Lung (tissue), 12 donors: Measurements from ENCODE around the gene AADAT. TPM values are rescaled to one million over a fixed set of nuclear protein-coding genes. Genes with fewer than 3 reads are reported as not detected.
A peak's percentile ranks its signal among the peaks of the same experiment; 100 is the strongest.
"Not testable (repeated sequence)": the region's sequence is repeated elsewhere in the genome, so short reads cannot be mapped to it uniquely, and the experiment has no call there.

ENCODE experiments used
- ATAC-seq: fragments of 200-7000 bp; cut with Tn5 transposase; one replicate; pipeline ENCODE4 v1.9.1; 2020; ENCODE audit warnings: moderate number of reproducible peaks; ENCODE audit not compliant: insufficient read depth, low FRiP score
- DNase-seq, 3 donors: peaks; one replicate each; pipeline ENCODE4 v3.0.0-alpha.2; 2013 to 2017
- H3K27ac ChIP-seq, 2 donors: one replicate each; pipeline ENCODE4 v1.5.1; 2013; ENCODE audit warnings: mild to moderate bottlenecking in 2 of 2, moderate library complexity in 2 of 2, control low read depth in 1 of 2, inconsistent platforms in 1 of 2, low read depth in 1 of 2, low read length in 1 of 2
- H3K27me3 ChIP-seq, 3 donors: one replicate each; pipeline ENCODE4 v1.5.1; 2013; ENCODE audit warnings: low read length in 2 of 3; ENCODE audit not compliant: control insufficient read depth in 3 of 3, insufficient read depth in 3 of 3
- H3K36me3 ChIP-seq, 4 donors: one replicate each; pipeline ENCODE4 v1.5.1; 2013; ENCODE audit warnings: low read length in 4 of 4, mild to moderate bottlenecking in 1 of 4, moderate library complexity in 1 of 4; ENCODE audit not compliant: control insufficient read depth in 4 of 4, insufficient read depth in 4 of 4
- H3K4me1 ChIP-seq, 5 donors: one replicate each; pipeline ENCODE4 v1.5.1; 2013; ENCODE audit warnings: low read length in 5 of 5, mild to moderate bottlenecking in 2 of 5, moderate library complexity in 1 of 5; ENCODE audit not compliant: control insufficient read depth in 5 of 5, insufficient read depth in 5 of 5
- H3K4me3 ChIP-seq: one replicate; pipeline ENCODE4 v1.5.1; 2013; ENCODE audit warnings: mild to moderate bottlenecking, control low read depth, moderate library complexity
- H3K9ac ChIP-seq, 2 donors: one replicate each; pipeline ENCODE4 v1.5.1; 2013; ENCODE audit warnings: low read length in 2 of 2, control low read depth in 1 of 2; ENCODE audit not compliant: insufficient read depth in 1 of 2
- H3K9me3 ChIP-seq, 4 donors: one replicate each; pipeline ENCODE4 v1.5.1; 2013; ENCODE audit warnings: low read length in 3 of 4, mild to moderate bottlenecking in 1 of 4, moderate library complexity in 1 of 4; ENCODE audit not compliant: control insufficient read depth in 4 of 4, insufficient read depth in 3 of 4
- CTCF ChIP-seq: IDR thresholded peaks from 2 replicates; pipeline ENCODE4 v1.5.1; 2012; ENCODE audit warnings: mild to moderate bottlenecking; ENCODE audit errors: control extremely low read depth, extremely low read depth
- WGBS, 2 donors: extraction: QIAGEN DNeasy Blood & Tissue Kit; methylation state at CpG; one replicate each; pipeline ENCODE4 v1.1.7; 2013; 5-methylcytosine and 5-hydroxymethylcytosine counted together
- polyA plus RNA-seq, 2 donors: library from polyadenylated mRNA; stranded (reverse); fragments of 200-250 nt; gene quantifications; one replicate each; pipeline ENCODE4 v1.2.1, GENCODE V29; 2013
- total RNA-seq, 2 donors: library from RNA; depleted of rRNA in 1 of 2; stranded (reverse); fragments of >200 nt in 1 of 2; gene quantifications; one replicate each; pipeline ENCODE4 v1.2.1, GENCODE V29; 2014 to 2021
- donor health status: control.
- donor health status: control.
- donor health status: Bipolar disorder and iron deficiency.
- donor health status: healthy.
- donor health status: DM: yes; HTN: yes; CAD: no.

Gene AADAT
- total and polyA plus RNA-seq, 4 donors = 2.2 to 14.0 (median 6.8) TPM

- no peak for TF ChIP-seq CTCF
- peaks cover 0 to 2% (median 0%) of the 10 kb centered on the region in 5 donors for H3K4me1 ChIP-seq
- DNase-seq (no peak), ATAC-seq (no peak)
- H3K27ac ChIP-seq = no peak overlapping the region
- H3K27me3 ChIP-seq = no peaks in the 10 kb centered on the region
- no peak overlapping the region for H3K4me3 ChIP-seq
- no peaks in the 10 kb centered on the region for H3K9me3 ChIP-seq
- H3K36me3 ChIP-seq = no peaks in the 10 kb centered on the region
- WGBS, 2 donors = 74 to 85% methylated on average over 6 of the region's 6 CpGs
- H3K9ac ChIP-seq = no peak overlapping the region
Measured at GRCh38 chr4:170109586-170110284, 20.0 kb upstream of the AADAT start.

GRCh38 chr4:170106900-170107299, 17.1 kb upstream of the AADAT start:
- Histone ChIP-seq H3K27me3 (no peaks in the 10 kb centered on the region), H3K36me3 (no peaks in the 10 kb centered on the region), H3K4me1 (peaks cover 0 to 3% (median 0%) of the 10 kb centered on the region in 5 donors), H3K27ac (peak overlapping the region in 1 of 2 donors; percentile 60), H3K9me3 (no peaks in the 10 kb centered on the region), H3K4me3 (no peak overlapping the region), H3K9ac (no peak overlapping the region)
- WGBS, 2 donors = 62 to 80% methylated on average over 4 of the region's 4 CpGs
- peak; percentile 47 to 81 (median 66) for DNase-seq
- TF ChIP-seq CTCF = no peak
- ATAC-seq = peak; percentile 73

- ATAC-seq (peak; percentile 45), DNase-seq (peak in 1 of 3 donors; percentile 10)
Measured at GRCh38 chr4:170102426-170102825, 12.7 kb upstream of the AADAT start.

DNA sequence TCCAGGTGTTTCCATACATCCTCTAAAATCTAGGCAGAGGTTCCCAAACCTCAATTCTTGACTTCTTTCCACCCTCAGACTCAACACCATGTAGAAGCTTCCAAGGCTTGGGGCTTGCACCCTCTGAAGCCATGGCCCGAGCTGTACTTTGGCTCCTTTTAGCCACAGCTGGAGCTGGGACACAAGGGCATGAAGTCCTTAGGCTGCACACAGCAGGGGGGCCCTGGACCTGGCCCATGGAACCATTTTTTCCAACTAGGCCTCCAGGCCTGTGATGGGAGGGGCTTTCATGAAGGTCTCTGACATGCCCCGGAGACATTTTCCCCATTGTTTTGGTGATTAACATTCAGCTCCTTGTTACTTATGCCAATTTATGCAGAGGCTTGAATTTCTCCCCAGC, 8.4 kb upstream of the AADAT start:
- not testable (repeated sequence) for DNase-seq, H3K9ac ChIP-seq, ATAC-seq, H3K4me3 ChIP-seq, H3K4me1 ChIP-seq, H3K27ac ChIP-seq, H3K9me3 ChIP-seq, H3K36me3 ChIP-seq, H3K27me3 ChIP-seq
- 89 to 90% methylated on average over 2 of the region's 2 CpGs for WGBS, 2 donors

More at GRCh38 chr4:170102426-170102825, 12.7 kb upstream of the AADAT start:
- Histone ChIP-seq H3K27me3 (no peaks in the 10 kb centered on the region), H3K27ac (no peak overlapping the region), H3K36me3 (no peaks in the 10 kb centered on the region), H3K4me1 (peaks cover 0 to 3% (median 0%) of the 10 kb centered on the region in 5 donors), H3K9ac (no peak overlapping the region), H3K9me3 (no peaks in the 10 kb centered on the region), H3K4me3 (no peak overlapping the region)
- no peak for TF ChIP-seq CTCF
- WGBS, 2 donors = 77 to 84% methylated on average over 1 of the region's 1 CpG
